ENCODE results near the gene FRMD3.

The FRMD3 gene

GRCh38 chr9:83327323-83327722, 210.9 kb downstream of the FRMD3 start:
- H3K4me3 ChIP-seq (ENCODE audit: low read length): no peak overlapping the region
- TF ChIP-seq CTCF (conservative IDR thresholded peaks at IDR 0.05; ENCODE audit: low read length): no peak; the same call in 1 of the 2 replicates
- peak; percentile 57 for DNase-seq (ENCODE audit: low read depth)

- TF ChIP-seq CTCF (conservative IDR thresholded peaks at IDR 0.05; ENCODE audit: low read length): no peak
- DNase-seq (ENCODE audit: low read depth): no peak
- H3K4me3 ChIP-seq (ENCODE audit: low read length): no peak overlapping the region
Measured at GRCh38 chr9:83323148-83323547, 215.1 kb downstream of the FRMD3 start.

GRCh38 chr9:83322438-83322837, 215.8 kb downstream of the FRMD3 start:
- no peak overlapping the region for H3K4me3 ChIP-seq (ENCODE audit: low read length)
- peak; percentile 55 for TF ChIP-seq CTCF (conservative IDR thresholded peaks at IDR 0.05; ENCODE audit: low read length)
- DNase-seq (ENCODE audit: low read depth): peak; percentile 87

- TF ChIP-seq CTCF (conservative IDR thresholded peaks at IDR 0.05; ENCODE audit: low read length): no peak
- DNase-seq (ENCODE audit: low read depth): no peak
- no peak overlapping the region for H3K4me3 ChIP-seq (ENCODE audit: low read length)
Measured at GRCh38 chr9:83317244-83317643, 221.0 kb downstream of the FRMD3 start.

GRCh38 chr9:83315649-83316048, 222.6 kb downstream of the FRMD3 start:
- TF ChIP-seq CTCF (conservative IDR thresholded peaks at IDR 0.05; ENCODE audit: low read length): no peak
- no peak overlapping the region for H3K4me3 ChIP-seq (ENCODE audit: low read length)
- no peak for DNase-seq (ENCODE audit: low read depth)

GRCh38 chr9:83313781-83314180, 224.4 kb downstream of the FRMD3 start:
- TF ChIP-seq CTCF (conservative IDR thresholded peaks at IDR 0.05; ENCODE audit: low read length): no peak
- H3K4me3 ChIP-seq (ENCODE audit: low read length): no peak overlapping the region
- no peak for DNase-seq (ENCODE audit: low read depth)

- TF ChIP-seq CTCF (conservative IDR thresholded peaks at IDR 0.05; ENCODE audit: low read length): no peak
- no peak overlapping the region for H3K4me3 ChIP-seq (ENCODE audit: low read length)
- DNase-seq (ENCODE audit: low read depth): no peak
Measured at GRCh38 chr9:83312537-83312936, 225.7 kb downstream of the FRMD3 start.
